ENCODE data around the gene TBC1D8. TPM values are rescaled to one million over a fixed set of nuclear protein-coding genes. Genes with fewer than 3 reads are reported as not detected.

TBC1D8 gene
- total and polyA plus RNA-seq, 2 of the 13 experiments (the other 11 are each of a cell fraction or from before 2014, with no cell fraction given) = 45.1 to 95.4 TPM

GRCh38 chr2:101149241-101150192, 1.7 kb downstream of the TBC1D8 start (continued):
- TF ChIP-seq FOXK2 (IDR thresholded peaks at IDR 0.05) (peak; percentile 80), ZNF574 (CRISPR knock-in tag; IDR thresholded peaks at IDR 0.05) (0 out of 2 replicates have a peak, but pooled peaks have one; percentile 2), PREB (CRISPR knock-in tag; IDR thresholded peaks at IDR 0.05) (no peak), PRDM10 (CRISPR knock-in tag; IDR thresholded peaks at IDR 0.05; ENCODE audit: low read depth) (no peak), NFE2 (CRISPR knock-in tag; IDR thresholded peaks at IDR 0.05) (no peak), ZNF646 (CRISPR knock-in tag; IDR thresholded peaks at IDR 0.05) (no peak), PHF20 (CRISPR knock-in tag; IDR thresholded peaks at IDR 0.05) (0 out of 2 replicates have a peak, but pooled peaks have one; percentile 14), HBP1 (CRISPR knock-in tag; IDR thresholded peaks at IDR 0.05; ENCODE audit: low read depth) (peak; percentile 81), ZNF580 (CRISPR knock-in tag; IDR thresholded peaks at IDR 0.05; ENCODE audit: borderline replicate concordance, low read depth) (no peak)

All from HepG2 (cell line).